OCI-LY3 (cell line): ENCODE data around the gene CCDC92.

Source experiments
- H2AFZ ChIP-seq: fragments of 200-600, 300-600 bp; shearing (Covaris generic); 2 replicates; pipeline ENCODE4 v1.6.0; 2014; ENCODE audit warnings: antibody characterized with exemption, low read depth, low read length
- H3K27ac ChIP-seq: fragments of 200-600, 300-600 bp; sonication (generic); 2 replicates; pipeline ENCODE4 v1.5.1; 2014; ENCODE audit warnings: mild to moderate bottlenecking, low read length, moderate library complexity, mixed read lengths
- H3K27me3 ChIP-seq: fragments of 200-600, 300-600 bp; sonication (generic); 2 replicates; pipeline ENCODE4 v1.6.1; 2014; ENCODE audit warnings: low read depth, low read length, mixed read lengths
- H3K36me3 ChIP-seq: fragments of 200-600, 300-600 bp; sonication (generic); replicated peaks from 2 replicates; pipeline ENCODE3; 2014; ENCODE audit warnings: low read depth, low read length, mixed read lengths
- H3K4me1 ChIP-seq: fragments of 300-600, 200-600 bp; sonication (generic); 2 replicates; pipeline ENCODE4 v1.6.1; 2014; ENCODE audit warnings: low read length, mixed read lengths
- H3K4me2 ChIP-seq: fragments of 200-600, 300-600 bp; sonication (generic); 2 replicates; pipeline ENCODE4 v1.6.1; 2014; ENCODE audit warnings: low read length, mixed read lengths
- H3K4me3 ChIP-seq: fragments of 300-600, 200-600 bp; sonication (generic); 2 replicates; pipeline ENCODE4 v1.5.1; 2014; ENCODE audit warnings: antibody characterized with exemption, mild to moderate bottlenecking, low read length, moderate library complexity
- H3K79me2 ChIP-seq: fragments of 300-600, 200-600 bp; shearing (Covaris generic); 2 replicates; pipeline ENCODE4 v1.6.1; 2014; ENCODE audit warnings: mild to moderate bottlenecking, low read length, mixed read lengths
- H3K9ac ChIP-seq: fragments of 300-600, 200-600 bp; shearing (Covaris generic); 2 replicates; pipeline ENCODE4 v1.6.0; 2014; ENCODE audit warnings: mild to moderate bottlenecking, low read length, moderate library complexity
- H3K9me3 ChIP-seq: fragments of 200-600, 300-600 bp; shearing (Covaris generic); 2 replicates; pipeline ENCODE4 v1.6.1; 2014; ENCODE audit warnings: low read length, mixed read lengths; ENCODE audit not compliant: insufficient read depth
- H4K20me1 ChIP-seq: fragments of 200-600, 300-600 bp; sonication (generic); 2 replicates; pipeline ENCODE4 v1.6.1; 2016; ENCODE audit warnings: low read length, mixed read lengths; ENCODE audit not compliant: insufficient read depth
- EZH2phosphoT487 ChIP-seq: fragments of 200-600 bp; shearing (Covaris generic); IDR thresholded peaks from 2 replicates; pipeline ENCODE4 v1.6.1; 2018; ENCODE audit warnings: antibody characterized with exemption, mixed run types, low read depth
- TF ChIP-seq, protein P1 (sequence below): fragments of 200-600, 300-600 bp; sonication (generic); IDR thresholded peaks from 2 replicates; pipeline ENCODE4 v1.5.1; 2014; ENCODE audit warnings: antibody characterized with exemption, low read length, low read depth

The CCDC92 gene

GRCh38 chr12:123934016-123934620, 38.5 kb downstream of the CCDC92 start:
- no peaks in the 10 kb centered on the region for H3K79me2 ChIP-seq
- no peak overlapping the region for H2AFZ ChIP-seq
- no peaks in the 10 kb centered on the region for H4K20me1 ChIP-seq
- H3K27me3 ChIP-seq = peaks cover 7% of the 10 kb centered on the region
- no peaks in the 10 kb centered on the region for H3K36me3 ChIP-seq
- H3K27ac ChIP-seq = no peak overlapping the region
- no peak overlapping the region for H3K4me2 ChIP-seq
- no peak overlapping the region for H3K9ac ChIP-seq
- H3K9me3 ChIP-seq = no peaks in the 10 kb centered on the region
- H3K4me1 ChIP-seq = peaks cover 12% of the 10 kb centered on the region
- no peak overlapping the region for H3K4me3 ChIP-seq
- no peak for TF ChIP-seq EZH2phosphoT487
- TF ChIP-seq, protein P1, sequence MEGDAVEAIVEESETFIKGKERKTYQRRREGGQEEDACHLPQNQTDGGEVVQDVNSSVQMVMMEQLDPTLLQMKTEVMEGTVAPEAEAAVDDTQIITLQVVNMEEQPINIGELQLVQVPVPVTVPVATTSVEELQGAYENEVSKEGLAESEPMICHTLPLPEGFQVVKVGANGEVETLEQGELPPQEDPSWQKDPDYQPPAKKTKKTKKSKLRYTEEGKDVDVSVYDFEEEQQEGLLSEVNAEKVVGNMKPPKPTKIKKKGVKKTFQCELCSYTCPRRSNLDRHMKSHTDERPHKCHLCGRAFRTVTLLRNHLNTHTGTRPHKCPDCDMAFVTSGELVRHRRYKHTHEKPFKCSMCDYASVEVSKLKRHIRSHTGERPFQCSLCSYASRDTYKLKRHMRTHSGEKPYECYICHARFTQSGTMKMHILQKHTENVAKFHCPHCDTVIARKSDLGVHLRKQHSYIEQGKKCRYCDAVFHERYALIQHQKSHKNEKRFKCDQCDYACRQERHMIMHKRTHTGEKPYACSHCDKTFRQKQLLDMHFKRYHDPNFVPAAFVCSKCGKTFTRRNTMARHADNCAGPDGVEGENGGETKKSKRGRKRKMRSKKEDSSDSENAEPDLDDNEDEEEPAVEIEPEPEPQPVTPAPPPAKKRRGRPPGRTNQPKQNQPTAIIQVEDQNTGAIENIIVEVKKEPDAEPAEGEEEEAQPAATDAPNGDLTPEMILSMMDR = no peak

- H3K9me3 ChIP-seq = no peaks in the 10 kb centered on the region
- H3K4me3 ChIP-seq = no peak overlapping the region
- no peak overlapping the region for H3K27ac ChIP-seq
- H3K4me2 ChIP-seq = no peak overlapping the region
- no peak for TF ChIP-seq EZH2phosphoT487
- TF ChIP-seq, protein P1 = no peak
- H3K9ac ChIP-seq = no peak overlapping the region
- no peaks in the 10 kb centered on the region for H3K79me2 ChIP-seq
- H3K36me3 ChIP-seq = no peaks in the 10 kb centered on the region
- peaks cover 9% of the 10 kb centered on the region for H3K27me3 ChIP-seq
- H4K20me1 ChIP-seq = no peaks in the 10 kb centered on the region
- H3K4me1 ChIP-seq = peaks cover 3% of the 10 kb centered on the region
- no peak overlapping the region for H2AFZ ChIP-seq
These were observed 39.4 kb downstream of the CCDC92 start for GRCh38 chr12:123933214-123933613.

- Histone ChIP-seq H3K9me3 (no peaks in the 10 kb centered on the region), H4K20me1 (no peaks in the 10 kb centered on the region), H3K79me2 (no peaks in the 10 kb centered on the region), H3K27me3 (peaks cover 20% of the 10 kb centered on the region), H3K27ac (no peak overlapping the region), H2AFZ (no peak overlapping the region), H3K4me1 (no peaks in the 10 kb centered on the region), H3K36me3 (no peaks in the 10 kb centered on the region), H3K9ac (no peak overlapping the region), H3K4me3 (no peak overlapping the region), H3K4me2 (no peak overlapping the region)
- no peak for TF ChIP-seq EZH2phosphoT487
- TF ChIP-seq, protein P1 = no peak
These were observed 40.8 kb downstream of the CCDC92 start for GRCh38 chr12:123931686-123932321.

- no peaks in the 10 kb centered on the region for H3K4me1 ChIP-seq
- no peaks in the 10 kb centered on the region for H3K36me3 ChIP-seq
- H4K20me1 ChIP-seq = no peaks in the 10 kb centered on the region
- H3K9me3 ChIP-seq = no peaks in the 10 kb centered on the region
- H3K4me3 ChIP-seq = no peak overlapping the region
- peaks cover 20% of the 10 kb centered on the region for H3K27me3 ChIP-seq
- no peak overlapping the region for H3K4me2 ChIP-seq
- no peaks in the 10 kb centered on the region for H3K79me2 ChIP-seq
- TF ChIP-seq, protein P1 = no peak
- TF ChIP-seq EZH2phosphoT487 = no peak
- no peak overlapping the region for H3K9ac ChIP-seq
- no peak overlapping the region for H3K27ac ChIP-seq
- H2AFZ ChIP-seq = no peak overlapping the region
These were observed 42.6 kb downstream of the CCDC92 start for GRCh38 chr12:123929946-123930583.
